ENCODE measurements around the gene NDUFA13. TPM values are rescaled to one million over a fixed set of nuclear protein-coding genes. Genes with fewer than 3 reads are reported as not detected.

NDUFA13 gene
- total RNA-seq, 1 experiment from 2014 or later, result 339 TPM

DNA sequence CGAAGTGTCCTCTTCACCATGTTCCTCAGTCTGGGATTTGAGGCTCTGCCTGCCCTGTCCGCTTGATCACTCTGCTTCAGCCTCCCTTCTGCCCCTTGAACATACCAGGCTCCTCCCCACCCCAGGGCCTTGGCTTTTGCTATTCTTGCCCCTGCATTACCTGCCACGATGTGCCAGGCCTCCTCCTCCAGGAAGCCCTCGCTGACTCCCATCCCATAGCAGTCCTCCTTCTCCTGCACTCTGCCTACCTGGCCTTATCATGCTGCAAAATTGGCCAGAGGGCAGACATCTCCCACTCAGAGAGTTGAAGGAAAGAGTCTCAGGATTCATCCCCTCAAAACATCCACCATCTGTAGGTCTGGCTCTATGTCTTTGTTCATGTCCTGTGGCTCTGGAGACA is 14.9 kb downstream of the NDUFA13 start (continued):
- TF ChIP-seq, protein P1, sequence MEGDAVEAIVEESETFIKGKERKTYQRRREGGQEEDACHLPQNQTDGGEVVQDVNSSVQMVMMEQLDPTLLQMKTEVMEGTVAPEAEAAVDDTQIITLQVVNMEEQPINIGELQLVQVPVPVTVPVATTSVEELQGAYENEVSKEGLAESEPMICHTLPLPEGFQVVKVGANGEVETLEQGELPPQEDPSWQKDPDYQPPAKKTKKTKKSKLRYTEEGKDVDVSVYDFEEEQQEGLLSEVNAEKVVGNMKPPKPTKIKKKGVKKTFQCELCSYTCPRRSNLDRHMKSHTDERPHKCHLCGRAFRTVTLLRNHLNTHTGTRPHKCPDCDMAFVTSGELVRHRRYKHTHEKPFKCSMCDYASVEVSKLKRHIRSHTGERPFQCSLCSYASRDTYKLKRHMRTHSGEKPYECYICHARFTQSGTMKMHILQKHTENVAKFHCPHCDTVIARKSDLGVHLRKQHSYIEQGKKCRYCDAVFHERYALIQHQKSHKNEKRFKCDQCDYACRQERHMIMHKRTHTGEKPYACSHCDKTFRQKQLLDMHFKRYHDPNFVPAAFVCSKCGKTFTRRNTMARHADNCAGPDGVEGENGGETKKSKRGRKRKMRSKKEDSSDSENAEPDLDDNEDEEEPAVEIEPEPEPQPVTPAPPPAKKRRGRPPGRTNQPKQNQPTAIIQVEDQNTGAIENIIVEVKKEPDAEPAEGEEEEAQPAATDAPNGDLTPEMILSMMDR (IDR thresholded peaks at IDR 0.05 in 2 of 3, conservative IDR thresholded peaks at IDR 0.05 in 1 of 3; ENCODE audit: borderline replicate concordance in 1 of 3, insufficient read depth in 1 of 3, low read depth in 2 of 3, low read length in 2 of 3), result no peak
- TF ChIP-seq CBX3 (IDR thresholded peaks at IDR 0.05; ENCODE audit: low read depth) (no peak), CEBPB (IDR thresholded peaks at IDR 0.05; ENCODE audit: low read depth) (no peak), SIN3A (IDR thresholded peaks at IDR 0.05; ENCODE audit: low read depth) (no peak), EZH2 (IDR thresholded peaks at IDR 0.05) (no peak), ATF3 (IDR thresholded peaks at IDR 0.05) (no peak), FOSL1 (IDR thresholded peaks at IDR 0.05; ENCODE audit: low read depth) (no peak), SP1 (IDR thresholded peaks at IDR 0.05; ENCODE audit: low read depth) (no peak), ELF1 (IDR thresholded peaks at IDR 0.05; ENCODE audit: borderline replicate concordance, low read depth) (no peak)

DNA sequence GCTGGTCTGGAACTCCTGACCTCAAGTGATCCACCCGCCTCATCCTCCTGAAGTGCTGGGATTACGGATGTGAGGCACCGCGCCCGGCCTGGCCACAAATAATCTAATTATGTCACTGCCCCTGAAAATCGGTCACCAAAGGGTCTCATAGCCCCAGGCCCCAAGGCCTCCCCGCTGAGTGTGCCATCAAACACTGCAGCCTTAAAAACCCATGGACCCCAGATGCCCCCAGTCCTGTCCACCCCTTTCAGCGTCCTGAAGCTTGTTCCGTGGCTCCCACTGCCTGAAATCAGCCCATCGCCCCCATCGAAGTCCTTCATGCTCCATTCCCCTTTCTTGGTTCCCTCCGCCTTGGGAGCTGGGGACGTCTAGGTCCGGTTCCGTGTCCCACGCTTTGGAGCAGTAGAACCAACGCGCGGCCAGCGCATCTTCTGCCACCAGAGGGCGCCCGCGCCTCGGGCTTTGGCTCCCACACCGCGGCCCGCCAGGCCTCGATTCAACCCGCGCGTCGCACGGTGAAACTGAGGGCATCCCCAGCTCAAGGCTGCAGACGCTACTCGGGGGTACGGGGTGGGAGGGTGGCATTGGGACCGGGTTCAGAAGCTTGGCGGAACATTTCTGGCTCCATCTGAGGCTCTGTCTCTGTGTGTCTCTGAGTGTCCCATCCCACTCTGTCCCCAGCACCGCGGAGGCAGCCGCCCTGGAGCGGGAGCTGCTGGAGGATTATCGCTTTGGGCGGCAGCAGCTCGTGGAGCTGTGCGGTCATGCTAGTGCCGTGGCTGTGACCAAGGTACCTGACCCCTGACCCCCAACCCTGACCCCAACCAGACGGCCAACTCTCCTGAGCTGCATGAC is 16.2 kb downstream of the NDUFA13 start:
- H4K20me1 ChIP-seq (ENCODE audit: insufficient read depth), result no peaks in the 10 kb centered on the region
- CTCF ChIA-PET, result interaction anchor here (0.6 to 4.8 kb wide), 7 partner anchors 9 to 427 kb away, joined by 3 to 22 read pairs (median 9); partner anchors contain the start of genes GMIP, NDUFA13 and TSSK6
- H2AFZ ChIP-seq (ENCODE audit: low read depth, low read length, poor library complexity, severe bottlenecking), result no peak overlapping the region
- H3K79me2 ChIP-seq (ENCODE audit: insufficient read depth, low read length), result no peaks in the 10 kb centered on the region
- no peak overlapping the region for H3K4me3 ChIP-seq (replicated peaks in 1 of 2; ENCODE audit: low read depth in 1 of 2, low read length in 2 of 2)
- H3K9me2 ChIP-seq (ENCODE audit: insufficient read depth), result no peaks in the 10 kb centered on the region
- no peaks in the 10 kb centered on the region; a peak in 1 of 4 replicates for H3K4me1 ChIP-seq (ENCODE audit: control insufficient read depth in 1 of 2, insufficient read depth in 2 of 2, low read length in 2 of 2)
- BruUV-seq (replicated peaks), result no TSS peak
- no peak overlapping the region for H3K27ac ChIP-seq (ENCODE audit: low read depth, low read length)
- no peaks in the 10 kb centered on the region for H3K9me3 ChIP-seq (ENCODE audit: control insufficient read depth in 1 of 2, insufficient read depth in 1 of 2, low read depth in 1 of 2, low read length in 2 of 2)
- H3K4me2 ChIP-seq (ENCODE audit: low read length), result no peak overlapping the region
- DNase-seq (ENCODE audit: low read depth, low spot score) (no peak), ATAC-seq (peak; percentile 83)
- H3K27me3 ChIP-seq (ENCODE audit: insufficient read depth, low read length), result no peaks in the 10 kb centered on the region
- peaks cover 0 to under 1% of the 10 kb centered on the region in 2 experiments; a peak in 2 of 4 replicates for H3K36me3 ChIP-seq (ENCODE audit: control insufficient read depth in 1 of 2, insufficient read depth in 2 of 2, low read length in 2 of 2)
- no peak overlapping the region for H3K9ac ChIP-seq (ENCODE audit: low read length)
- RAD21 ChIA-PET (ENCODE audit: low non-redundant PET in 1 of 2, low total read pairs in 2 of 2, uncharacterized antibody in 2 of 2, unreplicated experiment in 2 of 2), result interaction anchor here (0.9 to 1.1 kb wide), 4 partner anchors 9 to 22 kb away, joined by 4 to 5 read pairs (median 4); no protein-coding TSS in a partner anchor
- POLR2A ChIA-PET, result no interaction called here
- intact Hi-C loops (cut with micrococcal nuclease), result loop anchor here (1.0 kb wide), 1 partner anchor 112 kb away; no protein-coding TSS in a partner anchor
- TF ChIP-seq SP1 (IDR thresholded peaks at IDR 0.05; ENCODE audit: low read depth), result no peak
- TF ChIP-seq, protein P1 (IDR thresholded peaks at IDR 0.05 in 2 of 3, conservative IDR thresholded peaks at IDR 0.05 in 1 of 3; ENCODE audit: borderline replicate concordance in 1 of 3, insufficient read depth in 1 of 3, low read depth in 2 of 3, low read length in 2 of 3), result peak; percentile 80 to 97 (median 90)
- TF ChIP-seq RAD21 (IDR thresholded peaks at IDR 0.05; ENCODE audit: low read depth), result peak; percentile 91
- no peak for TF ChIP-seq EZH2phosphoT487 (IDR thresholded peaks at IDR 0.05; ENCODE audit: borderline replicate concordance)
- TF ChIP-seq REST (IDR thresholded peaks at IDR 0.05; ENCODE audit: low read depth), result no peak
- no peak for TF ChIP-seq MAX (IDR thresholded peaks at IDR 0.05)
- peak; percentile 51; the same call in 1 of the 2 replicates for TF ChIP-seq POLR2AphosphoS5 (IDR thresholded peaks at IDR 0.05; ENCODE audit: low read depth, low read length)

Data from HCT116 (cell line).